H1 (cell line): ENCODE data around the gene TACC2. TPM values are rescaled to one million over a fixed set of nuclear protein-coding genes. Genes with fewer than 3 reads are reported as not detected.

Source experiments
- CTCF ChIA-PET: fragments of 300-600 bp; sonication (Branson Sonifier 250); formaldehyde crosslinking; loops from one replicate; lab custom pipeline; 2021; ENCODE audit not compliant: partially characterized antibody; lab: Charles Lee
- POLR2A ChIA-PET: fragments of 300-600 bp; sonication (Branson Sonifier 250); formaldehyde crosslinking; loops from one replicate; lab custom pipeline; 2021; ENCODE audit warnings: inconsistent platforms; ENCODE audit not compliant: partially characterized antibody; lab: Charles Lee
- DNase-seq, 2 experiments: peaks; one replicate each; pipeline versions ENCODE4 v3.0.0 to v3.0.0-alpha.2; 2010 to 2022; ENCODE audit warnings: low spot score in 2 of 2, low read depth in 1 of 2, mixed read lengths in 1 of 2
- FAIRE-seq: peaks from 2 replicates; lab custom pipeline; 2011; peaks lifted over from hg19 to GRCh38; lab: Jason Lieb, UNC
- H2AFZ ChIP-seq: 2 replicates; pipeline ENCODE4 v1.8.1; 2012; ENCODE audit warnings: low read length, inconsistent platforms
- H2AK5ac ChIP-seq: 2 replicates; pipeline ENCODE4 v1.6.1; 2013; ENCODE audit warnings: low read depth, low read length
- H2BK120ac ChIP-seq: replicated peaks from 2 replicates; pipeline ENCODE3; 2013; ENCODE audit warnings: low read depth, low read length, inconsistent platforms
- H2BK12ac ChIP-seq: 2 replicates; pipeline ENCODE4 v1.6.1; 2013; ENCODE audit warnings: low read depth, low read length
- H2BK15ac ChIP-seq: 2 replicates; pipeline ENCODE4 v1.6.1; 2013; ENCODE audit warnings: low read length
- H2BK20ac ChIP-seq: 2 replicates; pipeline ENCODE4 v1.6.1; 2013; ENCODE audit warnings: low read length
- H2BK5ac ChIP-seq: 2 replicates; pipeline ENCODE4 v1.6.1; 2013; ENCODE audit warnings: low read depth, low read length
- H3K14ac ChIP-seq: 2 replicates; pipeline ENCODE4 v1.6.1; 2013; ENCODE audit warnings: inconsistent platforms; ENCODE audit not compliant: insufficient read length
- H3K18ac ChIP-seq: 2 replicates; pipeline ENCODE4 v1.6.1; 2013; ENCODE audit warnings: low read length; ENCODE audit errors: extremely low read depth
- H3K23ac ChIP-seq: 2 replicates; pipeline ENCODE4 v1.6.1; 2013; ENCODE audit warnings: inconsistent platforms; ENCODE audit not compliant: insufficient read length
- H3K23me2 ChIP-seq: 2 replicates; pipeline ENCODE4 v1.6.1; 2013; ENCODE audit warnings: low read depth, low read length
- H3K27ac ChIP-seq: 2 replicates; pipeline ENCODE4 v1.6.1; 2011; ENCODE audit warnings: low read depth, low read length, inconsistent platforms
- H3K27me3 ChIP-seq, 4 experiments: replicated peaks in 1 of 4; 1 replicate in 1 of 4; 2 replicates in 3 of 4; pipeline versions ENCODE4 v1.6.1 to v1.8.1; 2011 to 2013; ENCODE audit warnings: low read length in 3 of 4, mild to moderate bottlenecking in 3 of 4, inconsistent platforms in 2 of 4, mixed read lengths in 2 of 4, moderate library complexity in 1 of 4; ENCODE audit not compliant: control insufficient read depth in 3 of 4, insufficient read depth in 3 of 4; ENCODE audit errors: extremely low read depth in 1 of 4
- H3K36me3 ChIP-seq, 4 experiments: 2 replicates each; pipeline versions ENCODE4 v1.6.1 to v1.8.1; 2011 to 2013; ENCODE audit warnings: mild to moderate bottlenecking in 4 of 4, low read length in 3 of 4, moderate library complexity in 2 of 4, control low read depth in 1 of 4, inconsistent platforms in 1 of 4; ENCODE audit not compliant: insufficient read depth in 4 of 4, control insufficient read depth in 2 of 4
- H3K4ac ChIP-seq: replicated peaks from 2 replicates; pipeline ENCODE3; 2013; ENCODE audit warnings: low read length, low read depth, mixed read lengths, inconsistent platforms; ENCODE audit not compliant: insufficient read length
- H3K4me1 ChIP-seq, 4 experiments: replicated peaks in 1 of 4; 1 replicate in 1 of 4; 2 replicates in 3 of 4; pipeline versions ENCODE4 v1.6.1 to v1.8.1; 2011 to 2013; ENCODE audit warnings: low read length in 3 of 4, inconsistent platforms in 2 of 4, mixed read lengths in 1 of 4; ENCODE audit not compliant: insufficient read depth in 4 of 4, control insufficient read depth in 3 of 4
- H3K4me2 ChIP-seq, 2 experiments: 2 replicates each; pipeline versions ENCODE4 v1.6.1 to v1.8.1; 2011 to 2013; ENCODE audit warnings: low read depth in 2 of 2, low read length in 2 of 2, control low read depth in 1 of 2, inconsistent platforms in 1 of 2, mild to moderate bottlenecking in 1 of 2; ENCODE audit not compliant: insufficient read depth in 1 of 2
- H3K4me3 ChIP-seq, 4 experiments: fragments of 200-600, 300-600 bp in 1 of 4; sonication (generic), shearing (Covaris generic), sonication (Bioruptor Twin) in 1 of 4; 2 replicates each; pipeline versions ENCODE4 v1.5.1 to v1.8.1; 2011 to 2016; ENCODE audit warnings: low read length in 4 of 4, low read depth in 3 of 4, control low read depth in 2 of 4, inconsistent platforms in 2 of 4, mild to moderate bottlenecking in 2 of 4, mixed read lengths in 1 of 4, moderate library complexity in 1 of 4; ENCODE audit not compliant: insufficient read depth in 2 of 4; ENCODE audit errors: extremely low read depth in 1 of 4
- H3K56ac ChIP-seq: replicated peaks from 2 replicates; pipeline ENCODE3; 2013; ENCODE audit warnings: low read depth, mild to moderate bottlenecking, mixed read lengths, low read length, inconsistent platforms; ENCODE audit not compliant: insufficient read length
- H3K79me1 ChIP-seq: 2 replicates; pipeline ENCODE4 v1.6.1; 2013; ENCODE audit warnings: low read depth, low read length, control low read depth
- H3K79me2 ChIP-seq, 2 experiments: 2 replicates each; pipeline versions ENCODE4 v1.6.1 to v1.8.1; 2012 to 2013; ENCODE audit warnings: low read length in 2 of 2, mild to moderate bottlenecking in 2 of 2, inconsistent platforms in 1 of 2; ENCODE audit not compliant: insufficient read depth in 2 of 2, control insufficient read depth in 1 of 2
- H3K9ac ChIP-seq, 4 experiments: replicated peaks in 1 of 4; 1 replicate in 1 of 4; 2 replicates in 3 of 4; pipeline versions ENCODE4 v1.6.1 to v1.8.1; 2011 to 2013; ENCODE audit warnings: low read depth in 3 of 4, low read length in 3 of 4, control low read depth in 2 of 4, mild to moderate bottlenecking in 2 of 4, moderate library complexity in 2 of 4, inconsistent platforms in 1 of 4; ENCODE audit errors: extremely low read depth in 1 of 4
- H3K9me3 ChIP-seq, 2 experiments: 2 replicates each; pipeline versions ENCODE4 v1.6.1 to v1.8.1; 2012 to 2013; ENCODE audit warnings: mild to moderate bottlenecking in 2 of 2, moderate library complexity in 2 of 2, control low read depth in 1 of 2, inconsistent platforms in 1 of 2, low read depth in 1 of 2, low read length in 1 of 2, mixed read lengths in 1 of 2; ENCODE audit not compliant: insufficient read depth in 2 of 2
- H4K20me1 ChIP-seq, 2 experiments: replicated peaks in 1 of 2; 2 replicates each; pipeline versions ENCODE3 to v1.8.1; 2011 to 2013; ENCODE audit warnings: inconsistent platforms in 2 of 2, low read length in 2 of 2, mild to moderate bottlenecking in 1 of 2; ENCODE audit not compliant: insufficient read depth in 2 of 2, control insufficient read depth in 1 of 2
- H4K5ac ChIP-seq: 2 replicates; pipeline ENCODE4 v1.6.1; 2013; ENCODE audit warnings: low read length, low read depth, mixed read lengths, inconsistent platforms; ENCODE audit not compliant: insufficient read length
- H4K8ac ChIP-seq: 2 replicates; pipeline ENCODE4 v1.8.0; 2013; ENCODE audit warnings: mild to moderate bottlenecking, moderate library complexity, low read length, inconsistent platforms; ENCODE audit not compliant: insufficient read depth; ENCODE audit errors: extremely low read depth
- H4K91ac ChIP-seq: replicated peaks from 2 replicates; pipeline ENCODE3; 2013; ENCODE audit warnings: low read length, mixed read lengths, inconsistent platforms; ENCODE audit not compliant: insufficient read length
- BRCA1 ChIP-seq: IDR thresholded peaks from 2 replicates; pipeline ENCODE4 v1.6.1; 2012; ENCODE audit warnings: low read depth, low read length, improper control_type of control experiment
- CTCF ChIP-seq, 3 experiments: IDR thresholded peaks; 1 replicate in 2 of 3; 2 replicates in 1 of 3; pipeline versions ENCODE4 v1.5.1 to v1.6.1; 2011; ENCODE audit warnings: low read length in 3 of 3, mild to moderate bottlenecking in 3 of 3, inconsistent platforms in 2 of 3, low read depth in 1 of 3, moderate library complexity in 1 of 3; ENCODE audit not compliant: insufficient read depth in 1 of 3; ENCODE audit errors: control extremely low read depth in 1 of 3
- GTF2F1 ChIP-seq: IDR thresholded peaks from 2 replicates; pipeline ENCODE4 v1.6.1; 2012; ENCODE audit warnings: low read depth, low read length, improper control_type of control experiment, borderline replicate concordance
- PHF8 ChIP-seq: fragments of 200-600 bp; sonication (generic); conservative IDR thresholded peaks from 2 replicates; pipeline ENCODE4 v1.7.1; 2012; ENCODE audit warnings: low read depth, mild to moderate bottlenecking, inconsistent platforms, low read length, moderate library complexity
- SIX5 ChIP-seq: IDR thresholded peaks from 2 replicates; pipeline ENCODE4 v1.6.1; 2011; ENCODE audit warnings: mild to moderate bottlenecking, low read depth, low read length
- WGBS, 2 experiments: shearing (Covaris generic) in 1 of 2; methylation state at CpG; one replicate each; pipeline versions ENCODE4 v1.1.6 to v1.1.7; 2013 to 2015; ENCODE audit warnings: low lambda C conversion rate in 2 of 2, mixed read lengths in 2 of 2, inconsistent platforms in 1 of 2, low coverage in 1 of 2, missing lambda C conversion rate in 1 of 2; ENCODE audit not compliant: insufficient replicate concordance in 2 of 2, insufficient coverage in 1 of 2, insufficient read length in 1 of 2; ENCODE audit errors: extremely low coverage in 1 of 2, missing lambda C conversion rate in 1 of 2; 5-methylcytosine and 5-hydroxymethylcytosine counted together
- polyA plus RNA-seq, 7 experiments: library from polyadenylated mRNA; depleted of rRNA in 3 of 7; stranded (reverse) in 5 of 7; unstranded in 2 of 7; fragments of >200 nt in 5 of 7; fragments of 200-250 nt in 2 of 7; gene quantifications; 1 replicate in 5 of 7; 2 replicates in 1 of 7; 4 replicates in 1 of 7; pipeline versions ENCODE4 v1.2.1 to v1.2.3, GENCODE V29; 2011 to 2013; ENCODE audit warnings: missing spikeins in 2 of 7, mixed read lengths in 2 of 7
- total RNA-seq: library from RNA; stranded (reverse); fragmentation: NEBNext Ultra II Directional; extraction: Animal tissue kit (Norgen Biotek cat#: 25700); gene quantifications from 2 replicates; pipeline ENCODE4 v1.2.1, GENCODE V29; 2021
- TF ChIP-seq, protein P1 (sequence below): IDR thresholded peaks from 2 replicates; pipeline ENCODE4 v1.6.1; 2012; ENCODE audit warnings: inconsistent platforms

Gene TACC2
- total and polyA plus RNA-seq, 2 of the 8 experiments (the other 6 are each of a cell fraction or from before 2014, with no cell fraction given), result 21.2 to 46.6 TPM

DNA sequence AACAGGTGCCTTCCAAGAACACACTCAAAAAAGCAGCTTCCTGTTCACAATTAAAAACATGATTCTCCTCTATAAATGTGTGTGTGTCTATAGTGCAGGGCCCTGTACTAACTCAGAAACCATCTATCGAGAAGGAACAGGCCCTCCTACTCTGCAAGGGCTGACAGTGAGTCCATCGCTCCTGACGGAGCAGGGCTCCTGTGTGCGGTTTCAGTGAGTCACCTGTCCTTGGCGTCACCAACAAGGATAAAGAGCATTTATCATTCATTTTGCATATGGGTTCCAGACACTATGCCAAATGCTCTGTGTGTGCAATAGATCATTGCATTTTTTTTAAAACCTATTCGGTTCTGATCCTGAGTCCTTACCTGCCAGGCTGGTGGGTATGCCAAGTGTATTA lies 63.7 kb downstream of the TACC2 start:
- CTCF ChIA-PET, result interaction anchor here (0.7 to 4.1 kb wide), 15 partner anchors 8 to 223 kb away, joined by 3 to 30 read pairs (median 4); no protein-coding TSS in a partner anchor

More for the DNA sequence above, 63.7 kb downstream of the TACC2 start:
- no peak overlapping the region for H2BK12ac ChIP-seq
- no peaks in the 10 kb centered on the region; a peak in 1 of 7 replicates for H3K27me3 ChIP-seq
- no peak overlapping the region for H2BK5ac ChIP-seq
- 92% methylated on average over 6 of the region's 6 CpGs; no CpG with 5 or more reads in 1 of the 2 experiments for WGBS, 2 experiments
- no peak overlapping the region for H2AK5ac ChIP-seq
- POLR2A ChIA-PET, result interaction anchor here (1.1 to 2.1 kb wide), 2 partner anchors 15 to 124 kb away, joined by 3 to 7 read pairs; no protein-coding TSS in a partner anchor
- no peak overlapping the region for H4K5ac ChIP-seq
- no peak overlapping the region for H3K14ac ChIP-seq
- H3K36me3 ChIP-seq, result no peaks in the 10 kb centered on the region; a peak in 1 of 8 replicates
- H3K79me1 ChIP-seq, result no peaks in the 10 kb centered on the region
- no peak overlapping the region for H3K4me3 ChIP-seq
- peaks cover 0 to 9% (median 4%) of the 10 kb centered on the region in 4 experiments; a peak in 5 of 7 replicates for H3K4me1 ChIP-seq
- DNase-seq (no peak), FAIRE-seq (no peak)
- H4K8ac ChIP-seq, result no peak overlapping the region
- H3K27ac ChIP-seq, result no peak overlapping the region
- no peak overlapping the region for H4K91ac ChIP-seq
- no peaks in the 10 kb centered on the region for H3K9me3 ChIP-seq
- TF ChIP-seq SIX5 (no peak), PHF8 (no peak), GTF2F1 (no peak), BRCA1 (no peak), CTCF (IDR thresholded peaks at IDR 0.05; ENCODE audit: control extremely low read depth in 1 of 3, insufficient read depth in 1 of 3, low read depth in 1 of 3, low read length in 3 of 3) (no peak)
- TF ChIP-seq, protein P1, sequence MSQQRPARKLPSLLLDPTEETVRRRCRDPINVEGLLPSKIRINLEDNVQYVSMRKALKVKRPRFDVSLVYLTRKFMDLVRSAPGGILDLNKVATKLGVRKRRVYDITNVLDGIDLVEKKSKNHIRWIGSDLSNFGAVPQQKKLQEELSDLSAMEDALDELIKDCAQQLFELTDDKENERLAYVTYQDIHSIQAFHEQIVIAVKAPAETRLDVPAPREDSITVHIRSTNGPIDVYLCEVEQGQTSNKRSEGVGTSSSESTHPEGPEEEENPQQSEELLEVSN, result no peak
- no peak overlapping the region for H3K56ac ChIP-seq
- H4K20me1 ChIP-seq, result no peaks in the 10 kb centered on the region
- H3K18ac ChIP-seq, result no peak overlapping the region
- H3K4me2 ChIP-seq, result no peak overlapping the region
- H2BK20ac ChIP-seq, result no peak overlapping the region
- H3K23me2 ChIP-seq, result no peaks in the 10 kb centered on the region
- H2BK120ac ChIP-seq, result no peak overlapping the region
- no peak overlapping the region for H2AFZ ChIP-seq
- no peaks in the 10 kb centered on the region for H3K79me2 ChIP-seq
- H2BK15ac ChIP-seq, result no peak overlapping the region
- no peak overlapping the region for H3K23ac ChIP-seq
- no peak overlapping the region for H3K4ac ChIP-seq
- H3K9ac ChIP-seq, result no peak overlapping the region
